ENCODE results near the gene GNG12.

GNG12 gene

DNA sequence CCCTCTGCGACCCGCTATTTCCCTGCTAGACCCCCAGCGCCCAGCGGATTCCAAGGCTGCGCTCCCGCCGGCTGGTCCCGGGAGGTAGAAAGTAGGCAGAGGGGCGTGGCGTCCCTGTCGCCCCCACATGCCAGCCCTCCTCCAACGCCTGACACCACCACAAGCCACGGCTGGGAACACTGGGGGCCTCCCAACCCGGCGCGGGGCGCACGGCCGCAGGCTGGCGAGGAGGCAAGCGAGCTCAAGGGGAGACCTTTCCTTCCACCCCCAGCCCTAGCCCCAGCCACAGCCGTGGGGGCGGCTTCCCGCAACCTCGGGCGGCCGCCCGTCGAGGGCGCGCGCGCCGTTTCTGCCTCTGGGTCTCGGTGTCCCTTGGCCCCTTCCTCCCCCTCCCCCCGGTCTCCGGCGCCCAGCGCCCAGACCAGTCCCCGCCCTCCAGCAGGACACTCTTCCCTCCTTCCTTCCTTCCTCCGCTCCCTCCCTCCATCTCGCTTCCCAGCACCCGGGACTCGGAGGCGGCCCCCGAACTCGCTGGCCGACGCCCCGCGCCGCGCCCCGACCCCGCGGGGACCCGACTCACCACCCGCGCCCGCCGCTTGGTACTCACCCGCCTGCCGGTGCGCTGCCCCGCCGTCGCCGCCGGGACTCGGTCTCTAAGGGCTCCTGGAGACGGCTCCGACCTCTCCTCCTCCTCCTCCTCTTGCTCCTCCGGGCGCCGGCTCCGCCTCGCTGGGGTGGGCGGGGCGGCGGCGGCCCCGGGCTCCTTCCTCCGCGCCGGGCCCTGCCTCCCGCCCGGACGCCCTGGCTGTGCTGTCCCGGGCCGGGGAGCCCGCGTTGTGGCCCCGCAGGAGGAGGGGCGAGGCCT lies at the start of gene GNG12:
Gene GNG12, minus strand, starts transcription at position 731 of the 865 bp plus-strand sequence. CDS start 125,781 bp downstream, outside the sequence.
- DNase-seq (ENCODE audit: low spot score) = no peak

- DNase-seq (ENCODE audit: low spot score) = no peak
Observed at GRCh38 chr1:67882196-67882958, 49.1 kb upstream of the GNG12 start.

GRCh38 chr1:67880056-67880601 lies 46.9 kb upstream of the GNG12 start:
- no peak for DNase-seq (ENCODE audit: low spot score)

GRCh38 chr1:67879485-67879884 lies 46.2 kb upstream of the GNG12 start:
- no peak for DNase-seq (ENCODE audit: low spot score)

- DNase-seq (ENCODE audit: low spot score) = no peak
Observed at GRCh38 chr1:67874501-67875111, 41.3 kb upstream of the GNG12 start.

- DNase-seq (ENCODE audit: low spot score) = no peak
Observed at GRCh38 chr1:67869233-67869632, 36.0 kb upstream of the GNG12 start.

- DNase-seq (ENCODE audit: low spot score) = no peak
Observed at GRCh38 chr1:67863637-67864036, 30.4 kb upstream of the GNG12 start.

- DNase-seq (ENCODE audit: low spot score) = no peak
Observed at GRCh38 chr1:67862685-67863084, 29.4 kb upstream of the GNG12 start.

DNA sequence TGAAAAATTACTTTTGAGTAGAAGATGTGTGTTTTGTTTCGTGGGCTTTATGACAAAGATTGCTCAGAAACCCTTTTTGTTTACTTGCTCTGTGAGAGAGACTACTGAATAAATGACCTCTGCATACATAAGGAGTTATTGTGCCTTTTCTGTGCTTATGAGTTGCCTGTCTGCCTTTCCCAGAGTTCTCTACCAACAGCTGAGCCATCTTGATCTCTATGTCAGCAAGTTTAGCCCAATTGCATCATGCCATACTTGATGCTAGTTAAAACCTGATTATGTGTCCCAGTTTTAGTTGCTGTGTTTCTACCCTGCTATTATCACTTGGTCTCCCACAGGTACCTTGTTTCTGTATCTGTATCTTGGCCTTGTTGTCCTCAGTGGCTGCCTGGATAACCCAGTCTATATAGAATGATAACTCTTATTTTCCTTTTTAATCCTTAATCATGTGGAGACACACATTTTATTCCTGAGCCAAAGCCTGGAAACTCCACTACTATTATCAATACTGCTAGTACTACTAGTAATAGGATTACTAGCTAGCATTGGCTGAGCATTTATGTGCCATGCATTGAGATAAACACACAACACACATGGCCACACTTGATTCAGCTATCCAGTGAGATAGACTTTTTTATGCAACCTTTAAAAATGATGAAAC lies 28.7 kb upstream of the GNG12 start:
- DNase-seq (ENCODE audit: low spot score) = no peak

GRCh38 chr1:67860776-67861175 lies 27.5 kb upstream of the GNG12 start:
- no peak for DNase-seq (ENCODE audit: low spot score)

- no peak for DNase-seq (ENCODE audit: low spot score)
Observed at GRCh38 chr1:67856921-67857320, 23.7 kb upstream of the GNG12 start.

GRCh38 chr1:67855961-67856360 lies 22.7 kb upstream of the GNG12 start:
- DNase-seq (ENCODE audit: low spot score) = no peak

- no peak for DNase-seq (ENCODE audit: low spot score)
Observed at GRCh38 chr1:67855444-67855843, 22.2 kb upstream of the GNG12 start.

- DNase-seq (ENCODE audit: low spot score) = no peak
Observed at GRCh38 chr1:67853704-67854103, 20.4 kb upstream of the GNG12 start.

- no peak for DNase-seq (ENCODE audit: low spot score)
Observed at GRCh38 chr1:67851800-67852199, 18.5 kb upstream of the GNG12 start.

DNA sequence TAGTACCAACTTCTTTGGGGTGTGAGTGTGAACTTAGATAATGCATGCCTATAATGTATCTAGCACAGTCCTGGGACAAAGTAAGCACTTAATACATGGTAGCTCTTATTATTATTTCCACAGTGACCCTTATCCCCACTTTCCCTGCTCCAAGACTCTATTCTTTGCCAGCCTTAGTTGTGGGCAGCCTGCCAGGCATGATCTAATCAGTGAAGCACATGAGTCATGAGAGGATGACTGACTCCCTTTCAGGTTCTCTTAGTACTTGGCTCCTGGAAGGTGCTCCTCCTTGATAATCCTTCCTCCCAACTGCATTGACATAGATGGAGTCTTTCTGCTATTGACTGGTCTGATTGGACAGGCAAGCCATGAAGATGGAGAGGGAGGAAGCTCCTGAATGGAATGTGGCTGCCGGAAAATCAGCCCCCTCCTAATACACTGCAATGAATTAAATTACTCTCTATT lies 17.4 kb upstream of the GNG12 start:
- DNase-seq (ENCODE audit: low spot score) = no peak

GRCh38 chr1:67850151-67850551 lies 16.9 kb upstream of the GNG12 start:
- no peak for DNase-seq (ENCODE audit: low spot score)

DNA sequence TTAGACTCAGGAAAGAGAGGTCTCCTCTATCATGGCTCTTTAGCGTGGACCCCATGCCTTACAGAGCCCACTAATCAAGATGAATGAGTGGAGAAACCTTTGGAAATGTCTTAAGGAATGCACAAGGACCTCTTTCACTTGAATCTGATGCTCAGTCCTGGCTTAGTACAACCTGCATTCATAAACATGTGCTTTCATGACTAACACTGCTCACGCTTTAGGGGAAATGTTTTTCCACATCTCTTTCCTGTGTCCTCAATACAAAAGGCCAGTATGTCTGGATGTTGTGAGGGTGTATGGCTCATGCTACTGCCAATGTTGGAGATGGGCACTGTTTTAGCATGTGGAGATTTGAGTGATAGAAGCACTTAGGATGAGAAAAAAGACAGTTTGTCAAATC lies 14.2 kb upstream of the GNG12 start:
- DNase-seq (ENCODE audit: low spot score) = no peak

DNA sequence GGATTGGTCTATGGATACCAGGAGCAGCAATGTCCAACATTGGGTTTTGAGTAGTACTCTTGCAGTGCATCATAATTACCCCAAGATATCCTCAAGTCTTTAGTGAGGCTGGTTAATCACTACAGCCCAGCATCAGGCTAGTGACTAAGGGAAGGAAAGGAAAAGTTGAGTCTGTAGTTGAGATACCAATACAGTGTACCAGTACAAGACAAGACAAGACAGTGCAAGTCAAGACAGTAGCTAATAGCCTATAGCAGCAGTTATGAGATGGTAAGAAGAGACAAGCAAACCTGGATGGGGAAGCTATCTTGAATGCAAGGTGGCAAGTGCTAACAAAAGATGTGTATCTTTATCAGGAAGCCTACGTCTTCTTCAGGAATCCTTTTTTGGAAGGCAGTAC lies 13.3 kb upstream of the GNG12 start:
- no peak for DNase-seq (ENCODE audit: low spot score)

DNA sequence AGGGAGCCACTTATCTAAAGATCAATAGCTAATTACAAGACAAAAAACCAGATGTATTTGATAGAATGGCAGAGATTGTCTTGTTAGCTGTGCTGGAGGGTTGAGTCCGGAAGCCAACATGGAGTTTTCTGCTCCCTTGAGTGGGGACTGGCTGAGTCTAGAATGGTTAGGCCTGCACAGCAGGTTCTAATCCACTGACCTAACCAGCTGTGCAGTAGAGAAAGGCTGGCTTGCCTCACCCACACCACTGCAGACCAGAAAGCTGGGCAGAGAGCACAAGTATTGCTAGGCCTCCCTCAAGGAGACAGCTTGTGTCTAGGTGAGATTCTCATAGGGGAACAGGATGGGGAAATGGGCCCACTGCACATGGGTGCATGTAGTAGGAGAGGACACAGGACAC lies 11.7 kb upstream of the GNG12 start:
- no peak for DNase-seq (ENCODE audit: low spot score)

- DNase-seq (ENCODE audit: low spot score) = no peak
Observed at GRCh38 chr1:67843746-67844145, 10.5 kb upstream of the GNG12 start.

- no peak for DNase-seq (ENCODE audit: low spot score)
Observed at GRCh38 chr1:67843331-67843730, 10.1 kb upstream of the GNG12 start.
